Measurements from ENCODE around the gene CD36. TPM values are rescaled to one million over a fixed set of nuclear protein-coding genes. Genes with fewer than 3 reads are reported as not detected.

The CD36 gene
- total RNA-seq, 1 donor from 2014 or later, result 1.7 TPM

DNA sequence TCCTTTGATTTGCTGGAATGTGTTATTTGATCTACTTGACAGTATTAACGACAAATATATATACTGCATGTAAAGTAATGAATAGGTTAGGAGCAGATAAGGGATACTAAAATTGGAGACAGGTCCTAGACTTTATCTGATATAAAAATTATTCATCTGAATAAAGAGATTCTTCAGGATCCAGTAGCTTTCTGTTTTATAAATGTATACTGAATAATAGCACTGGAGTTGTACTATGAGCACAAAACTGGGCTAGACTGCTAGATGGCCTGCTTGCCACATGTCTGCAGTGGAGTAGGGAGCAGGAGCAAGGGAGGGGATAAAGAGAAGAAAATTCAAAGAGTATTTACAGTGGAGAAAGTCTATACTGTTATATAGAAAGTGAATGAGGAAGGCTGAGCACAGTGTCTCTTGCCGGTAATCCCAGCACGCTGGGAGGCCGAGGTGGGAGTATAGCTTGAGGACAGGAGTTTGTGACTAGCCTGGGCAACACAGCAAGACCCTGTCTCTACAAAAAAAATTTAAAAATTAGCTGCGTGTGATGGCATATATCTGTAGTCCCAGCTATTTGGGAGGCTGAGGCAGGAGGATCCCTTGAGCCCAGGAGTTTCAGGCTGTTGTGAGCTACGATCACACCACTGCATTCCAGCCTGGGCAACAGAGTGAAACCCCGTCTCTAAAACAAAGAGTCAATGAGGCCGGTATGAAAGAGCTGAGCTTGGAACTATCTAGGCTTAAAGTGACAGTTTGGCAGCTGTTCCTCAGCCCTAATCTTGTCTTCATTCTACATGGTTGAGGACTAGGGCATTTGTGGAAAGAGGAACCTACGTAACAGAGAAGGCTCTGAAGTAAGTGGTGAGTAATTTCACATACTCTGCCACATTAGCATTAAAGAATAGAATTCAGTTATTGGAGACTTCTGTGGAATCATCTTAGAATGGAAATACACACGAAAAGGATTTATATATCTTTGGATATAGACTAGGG lies 41.8 kb downstream of the CD36 start:
- TF ChIP-seq CTCF (IDR thresholded peaks at IDR 0.05; ENCODE audit: partially characterized antibody, unreplicated experiment), result no peak
- Mint-ChIP-seq H3K9me3 (ENCODE audit: unreplicated experiment) (no peaks in the 10 kb centered on the region), H3K4me1 (ENCODE audit: low read depth, unreplicated experiment) (no peaks in the 10 kb centered on the region), H3K27ac (ENCODE audit: unreplicated experiment) (no peak overlapping the region), H3K4me3 (ENCODE audit: unreplicated experiment) (no peak overlapping the region), H3K36me3 (ENCODE audit: unreplicated experiment) (no peaks in the 10 kb centered on the region), H3K27me3 (ENCODE audit: unreplicated experiment) (peaks cover 2% of the 10 kb centered on the region)
- DNase-seq, result no peak

- Mint-ChIP-seq H3K27me3 (ENCODE audit: unreplicated experiment) (peaks cover 2% of the 10 kb centered on the region), H3K36me3 (ENCODE audit: unreplicated experiment) (no peaks in the 10 kb centered on the region), H3K4me1 (ENCODE audit: low read depth, unreplicated experiment) (no peaks in the 10 kb centered on the region), H3K4me3 (ENCODE audit: unreplicated experiment) (no peak overlapping the region), H3K27ac (ENCODE audit: unreplicated experiment) (no peak overlapping the region), H3K9me3 (ENCODE audit: unreplicated experiment) (no peaks in the 10 kb centered on the region)
- DNase-seq, result no peak
- peak; percentile 70 for TF ChIP-seq CTCF (IDR thresholded peaks at IDR 0.05; ENCODE audit: partially characterized antibody, unreplicated experiment)
These were observed 42.9 kb downstream of the CD36 start for GRCh38 chr7:80681272-80681885.

GRCh38 chr7:80682744-80683143 lies 44.3 kb downstream of the CD36 start:
- peaks cover 2% of the 10 kb centered on the region for H3K27me3 Mint-ChIP-seq (ENCODE audit: unreplicated experiment)
- DNase-seq, result no peak
- no peak overlapping the region for H3K4me3 Mint-ChIP-seq (ENCODE audit: unreplicated experiment)
- no peaks in the 10 kb centered on the region for H3K9me3 Mint-ChIP-seq (ENCODE audit: unreplicated experiment)
- TF ChIP-seq CTCF (IDR thresholded peaks at IDR 0.05; ENCODE audit: partially characterized antibody, unreplicated experiment), result no peak
- H3K27ac Mint-ChIP-seq (ENCODE audit: unreplicated experiment), result no peak overlapping the region
- H3K36me3 Mint-ChIP-seq (ENCODE audit: unreplicated experiment), result no peaks in the 10 kb centered on the region
- no peaks in the 10 kb centered on the region for H3K4me1 Mint-ChIP-seq (ENCODE audit: low read depth, unreplicated experiment)

DNA sequence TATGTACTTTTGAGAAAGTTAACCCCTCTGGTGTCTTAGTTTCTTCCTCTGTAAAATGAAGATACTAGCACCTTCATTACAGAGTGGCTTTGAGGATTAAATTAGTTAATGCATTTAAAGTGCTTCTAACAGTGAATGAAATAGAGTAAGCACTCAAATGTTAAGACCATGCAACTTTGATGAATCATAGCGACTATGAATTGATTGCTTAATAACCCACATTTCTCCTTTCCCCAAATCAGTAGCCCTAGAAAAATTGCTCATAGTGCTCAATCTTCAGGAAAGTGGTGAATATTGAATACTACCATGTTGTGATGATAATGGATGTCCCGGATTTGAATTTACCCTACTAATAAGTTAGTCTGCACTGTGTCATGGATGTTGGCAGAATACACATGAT lies 48.1 kb downstream of the CD36 start:
- Mint-ChIP-seq H3K36me3 (ENCODE audit: unreplicated experiment) (peaks cover 2% of the 10 kb centered on the region), H3K4me1 (ENCODE audit: low read depth, unreplicated experiment) (no peaks in the 10 kb centered on the region), H3K27me3 (ENCODE audit: unreplicated experiment) (peaks cover 1% of the 10 kb centered on the region), H3K9me3 (ENCODE audit: unreplicated experiment) (peaks cover 4% of the 10 kb centered on the region), H3K4me3 (ENCODE audit: unreplicated experiment) (no peak overlapping the region), H3K27ac (ENCODE audit: unreplicated experiment) (no peak overlapping the region)
- DNase-seq, result no peak
- no peak for TF ChIP-seq CTCF (IDR thresholded peaks at IDR 0.05; ENCODE audit: partially characterized antibody, unreplicated experiment)

All from glutamatergic neuron (in vitro differentiated cells).